HG03159 (cell line): ENCODE measurements around the gene FAM167B.
A peak's percentile ranks its signal among the peaks of the same experiment; 100 is the strongest.
"Not testable (repeated sequence)": the region's sequence is repeated elsewhere in the genome, so short reads cannot be mapped to it uniquely, and the experiment has no call there.

Experiments used
- ATAC-seq: cut with Tn5 transposase; IDR thresholded peaks from one replicate; pipeline ENCODE4 v1.9.1; 2021; ENCODE audit warnings: mild to moderate bottlenecking, moderate library complexity; ENCODE audit not compliant: unreplicated experiment

Gene FAM167B

DNA sequence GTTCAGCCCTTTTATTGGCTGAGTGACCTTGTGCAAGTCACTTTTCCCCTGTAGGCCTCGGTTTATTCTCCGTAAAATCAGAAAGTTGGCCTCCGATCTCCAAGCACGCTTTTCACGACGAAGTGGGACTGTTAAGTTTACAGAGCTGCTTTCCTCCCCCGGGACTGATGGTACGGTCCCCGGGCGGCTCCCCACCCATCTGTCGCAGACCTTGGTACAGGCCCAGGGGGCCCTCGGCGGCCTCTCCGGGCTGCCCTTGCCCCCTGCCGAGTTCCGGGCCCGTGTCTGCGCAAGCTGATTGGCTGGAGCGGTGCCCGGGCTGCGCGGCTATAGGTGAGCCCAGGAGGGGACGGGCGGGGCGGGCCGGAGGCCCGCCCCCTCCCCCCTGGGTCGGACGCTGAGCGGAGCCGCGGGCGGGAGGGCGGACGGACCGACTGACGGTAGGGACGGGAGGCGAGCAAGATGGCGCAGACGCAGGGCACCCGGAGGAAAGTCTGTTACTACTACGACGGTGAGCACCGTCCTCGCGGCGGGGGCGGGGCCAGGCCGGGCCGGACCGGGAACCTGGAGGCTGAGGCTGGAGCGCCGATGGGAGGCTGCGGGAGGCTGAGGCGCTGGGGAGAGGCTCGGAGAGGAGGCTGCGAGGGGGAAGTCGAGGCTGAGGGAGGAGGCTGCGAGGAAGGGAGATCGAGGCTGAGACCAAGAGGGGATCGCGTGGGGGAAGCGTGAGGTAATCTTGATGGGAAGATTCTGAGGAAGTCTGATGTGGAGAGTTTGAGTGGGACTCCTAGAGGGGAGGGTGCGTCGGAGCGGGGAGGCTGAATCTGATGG lies 44.9 kb downstream of the FAM167B start, which contains the start of gene HDAC1:
Gene HDAC1, plus strand, starts transcription at position 376 of the 831 bp plus-strand sequence. Its CDS starts 87 bp downstream, at position 463.
- peak; percentile 93 for ATAC-seq

DNA sequence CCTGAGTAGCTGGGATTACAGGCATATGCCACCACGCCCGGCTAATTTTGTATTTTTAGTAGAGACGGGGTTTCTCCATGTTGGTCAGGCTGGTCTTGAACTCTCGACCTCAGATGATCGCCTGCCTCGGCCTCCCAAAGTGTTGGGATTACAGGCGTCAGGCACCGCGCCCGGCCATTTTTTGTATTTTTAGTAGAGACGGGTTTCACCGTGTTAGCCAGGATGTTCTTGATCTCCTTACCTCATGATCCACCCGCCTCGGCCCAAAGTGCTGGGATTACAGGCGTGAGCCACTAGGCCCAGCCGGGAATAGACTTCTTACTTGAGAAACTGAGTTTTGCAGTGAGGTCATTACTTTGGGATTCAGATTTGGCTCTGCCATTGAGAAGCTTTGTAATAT lies 51.2 kb downstream of the FAM167B start:
- ATAC-seq, result not testable (repeated sequence)
